GM19438 (cell line): ENCODE measurements around the gene NOX4.
"Not testable (repeated sequence)": the region's sequence is repeated elsewhere in the genome, so short reads cannot be mapped to it uniquely, and the experiment has no call there.

ENCODE experiments used
- ATAC-seq: cut with Tn5 transposase; IDR thresholded peaks from one replicate; pipeline ENCODE4 v1.9.1; 2021; ENCODE audit warnings: low read depth; ENCODE audit not compliant: unreplicated experiment

NOX4 gene

DNA sequence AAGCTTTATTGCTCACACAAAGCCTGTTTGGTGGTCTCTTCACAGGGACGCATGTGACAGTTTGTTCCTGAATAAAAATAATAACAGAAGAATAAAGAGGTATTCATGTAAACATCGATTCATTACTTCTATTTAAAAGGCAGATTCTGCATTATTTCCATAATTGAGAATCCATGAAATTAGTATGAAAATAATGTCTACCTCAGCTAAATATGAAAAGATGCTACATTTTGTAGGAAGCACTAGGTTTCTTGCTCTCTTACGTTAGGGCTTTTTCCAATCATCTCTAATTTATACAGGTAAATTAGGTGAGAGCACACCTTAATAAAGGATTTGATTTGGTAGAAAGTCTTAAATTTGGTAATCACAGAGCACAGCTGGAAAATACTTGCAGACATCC lies 103.7 kb downstream of the NOX4 start:
- not testable (repeated sequence) for ATAC-seq

DNA sequence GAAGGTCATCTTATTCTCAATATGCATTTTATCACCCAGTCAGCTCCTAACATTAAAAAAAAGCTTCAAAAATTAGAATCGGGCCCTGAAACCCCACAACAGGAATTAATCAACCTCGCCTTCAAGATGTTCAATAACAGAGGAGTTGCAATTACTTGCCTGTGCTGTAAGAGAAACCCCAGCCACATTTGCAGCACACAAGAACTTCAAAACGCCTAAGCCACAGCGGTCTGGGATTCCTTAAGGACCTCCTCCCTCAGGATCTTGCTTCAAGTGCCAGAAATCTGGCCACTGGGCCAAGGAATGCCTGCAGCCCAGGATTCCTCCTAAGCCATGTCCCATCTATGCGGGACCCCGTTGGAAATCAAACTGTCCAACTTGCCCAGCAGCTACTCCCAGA lies 108.2 kb downstream of the NOX4 start:
- ATAC-seq, result not testable (repeated sequence)

DNA sequence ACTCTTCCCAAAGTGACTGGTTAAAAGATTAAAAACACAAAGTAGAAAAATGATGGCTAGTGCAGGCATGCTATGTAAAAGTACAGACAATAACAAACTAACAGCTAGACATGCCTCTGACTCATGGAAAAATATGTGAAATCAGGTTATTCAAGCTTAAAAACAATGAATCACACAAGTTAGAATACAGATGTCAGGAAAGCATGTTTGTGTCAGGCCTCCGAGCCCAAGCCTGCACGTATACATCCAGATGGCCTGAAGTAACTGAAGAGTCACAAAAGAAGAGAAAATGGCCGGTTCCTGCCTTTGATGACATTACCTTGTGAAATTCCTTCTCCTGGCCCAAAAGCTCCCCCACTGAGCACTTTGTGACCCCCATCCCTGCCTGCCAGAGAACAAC lies 110.1 kb downstream of the NOX4 start:
- ATAC-seq, result no peak

DNA sequence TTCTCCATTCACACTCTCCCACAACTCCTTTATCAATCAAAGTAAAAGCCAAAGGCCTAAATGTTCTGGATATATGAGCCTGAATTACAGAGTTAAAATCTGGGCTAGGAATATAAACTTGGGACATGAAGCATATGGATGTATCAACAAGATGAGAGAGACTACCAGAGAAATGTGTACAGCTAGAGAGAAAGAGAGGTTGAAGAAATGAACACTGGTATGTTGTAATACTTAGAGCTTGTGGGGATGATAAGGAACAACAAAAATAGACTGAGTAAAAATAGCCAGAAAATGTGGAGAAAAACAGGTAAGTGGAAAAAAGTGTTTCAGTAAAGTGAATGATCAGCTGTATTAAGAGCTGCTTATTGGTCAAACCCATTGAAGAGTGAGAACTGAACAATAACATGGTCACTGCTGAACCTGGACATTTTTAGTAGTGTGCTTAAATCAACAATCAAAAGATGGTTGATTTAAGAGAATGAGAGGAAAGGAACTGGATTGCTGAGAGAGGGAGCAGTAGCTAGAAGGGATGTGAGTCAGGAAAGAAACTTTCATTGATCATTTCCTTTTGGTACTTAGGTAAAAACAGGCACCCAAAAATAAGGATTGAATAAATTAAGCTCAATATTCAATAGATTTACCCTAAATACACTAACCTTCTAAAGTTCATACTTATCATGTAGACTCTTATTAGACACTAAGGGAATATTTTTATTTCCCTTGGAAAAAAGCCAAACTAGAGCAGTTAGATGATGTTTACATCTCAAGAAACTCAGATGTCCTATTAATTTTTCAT lies 111.0 kb downstream of the NOX4 start:
- not testable (repeated sequence) for ATAC-seq

DNA sequence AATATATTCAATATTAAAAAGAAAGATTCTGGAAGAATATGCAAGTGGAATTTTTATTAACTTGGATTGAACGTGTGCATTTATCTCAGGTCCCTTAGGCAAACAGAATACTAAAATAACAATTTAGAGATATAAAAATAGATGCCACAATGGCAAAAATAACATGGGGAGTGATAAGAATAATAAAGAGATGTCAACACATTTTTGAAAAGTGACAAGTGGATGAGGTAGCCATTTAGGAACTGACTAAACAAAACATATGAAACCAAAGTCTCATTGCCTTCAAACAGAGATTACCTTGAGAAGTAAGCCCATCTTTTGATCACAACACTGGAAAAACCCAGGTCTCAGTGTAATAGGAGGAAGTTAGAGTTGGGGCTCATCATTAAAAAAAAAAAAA lies 112.2 kb downstream of the NOX4 start:
- not testable (repeated sequence) for ATAC-seq

DNA sequence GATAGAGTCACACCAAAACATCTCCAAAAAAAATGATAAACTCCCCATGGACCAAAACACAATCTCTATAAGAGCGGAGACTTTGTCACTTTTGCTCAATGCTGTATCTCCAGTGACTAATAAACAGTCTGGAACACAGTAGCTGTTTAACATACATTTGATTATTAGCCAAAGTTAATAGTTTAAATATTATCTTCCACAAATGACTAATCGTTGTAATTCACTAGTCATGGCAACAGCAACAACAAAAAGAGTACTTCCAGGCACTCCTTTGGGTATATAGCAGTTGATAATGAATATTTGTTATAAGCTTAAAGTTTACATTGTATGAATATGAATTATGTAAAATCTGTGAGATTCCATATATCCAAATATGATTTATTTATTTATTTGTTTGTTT lies 121.8 kb downstream of the NOX4 start:
- ATAC-seq, result not testable (repeated sequence)

DNA sequence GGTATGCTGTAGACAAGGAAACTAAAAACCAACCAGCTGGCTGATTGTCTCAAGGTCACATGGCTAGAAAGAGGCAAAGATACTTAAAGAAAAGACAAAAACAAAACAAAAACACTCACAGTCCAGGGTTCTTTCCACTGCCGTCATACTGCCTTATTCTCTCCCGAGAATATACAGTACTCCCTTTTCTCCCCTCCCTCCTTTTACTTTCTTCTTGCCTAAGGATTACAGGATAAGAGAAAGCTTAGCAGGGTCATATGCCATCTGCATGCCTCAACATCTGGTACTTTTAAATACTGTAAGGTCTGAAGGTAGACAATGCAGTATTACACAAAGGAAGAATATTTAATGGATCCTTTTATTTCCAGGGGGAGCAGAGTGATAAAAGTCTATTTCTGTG lies 126.3 kb downstream of the NOX4 start:
- not testable (repeated sequence) for ATAC-seq

DNA sequence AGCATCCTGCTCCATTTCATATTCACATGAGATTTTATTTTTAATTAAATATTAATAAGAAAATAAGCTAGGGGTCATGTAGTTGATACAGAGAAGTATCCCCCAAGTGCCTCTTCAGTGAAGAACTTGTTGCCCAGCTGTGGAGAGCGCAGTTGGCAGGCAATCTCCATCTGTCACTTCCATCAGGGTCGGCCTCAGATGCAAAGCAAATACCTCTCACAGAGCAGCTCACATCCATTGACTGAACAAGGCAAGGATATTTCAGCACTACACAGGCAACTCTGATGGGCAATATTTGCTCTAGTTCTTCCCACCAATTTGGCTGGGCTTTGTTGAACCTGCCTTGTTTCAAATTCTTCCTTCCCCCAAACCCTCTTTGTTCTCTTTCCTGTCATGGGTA lies 129.4 kb downstream of the NOX4 start:
- ATAC-seq, result no peak

DNA sequence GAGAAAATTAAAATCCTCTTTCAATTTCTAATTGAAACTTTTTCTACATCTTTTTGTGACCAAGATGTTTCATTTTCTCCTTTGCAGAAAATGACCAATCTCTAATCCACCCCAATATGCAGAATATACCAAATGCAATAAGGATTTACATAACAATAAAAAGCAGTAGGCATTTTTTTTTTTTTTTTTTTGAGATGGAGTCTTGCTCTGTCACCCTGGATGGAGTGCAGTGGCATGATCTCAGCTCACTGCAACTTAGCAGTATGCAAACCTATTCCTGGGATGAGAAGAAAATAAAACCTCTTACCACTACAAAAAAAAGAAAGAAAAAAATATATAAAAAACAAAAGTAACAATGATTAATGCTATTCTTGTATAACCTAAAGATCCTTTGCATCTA lies 132.0 kb downstream of the NOX4 start:
- ATAC-seq, result not testable (repeated sequence)

DNA sequence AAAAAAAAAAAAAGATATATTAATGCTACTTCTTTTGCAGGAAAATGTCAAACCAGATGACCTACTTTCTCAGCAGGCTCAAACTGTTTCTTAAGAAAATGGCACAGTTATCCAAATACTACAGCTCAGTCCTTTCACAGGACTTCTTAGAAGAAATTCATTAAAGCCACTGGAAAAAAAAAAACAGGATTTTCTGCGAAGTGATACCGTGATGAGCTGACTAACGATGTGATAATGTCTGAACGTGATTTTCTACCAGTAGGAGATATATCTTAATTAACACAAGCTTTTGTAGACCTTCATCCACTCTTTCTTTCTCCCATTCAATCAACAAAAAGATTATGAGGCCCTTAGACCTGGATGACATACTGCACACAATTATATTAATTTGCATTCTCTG lies 132.4 kb downstream of the NOX4 start:
- no peak for ATAC-seq

DNA sequence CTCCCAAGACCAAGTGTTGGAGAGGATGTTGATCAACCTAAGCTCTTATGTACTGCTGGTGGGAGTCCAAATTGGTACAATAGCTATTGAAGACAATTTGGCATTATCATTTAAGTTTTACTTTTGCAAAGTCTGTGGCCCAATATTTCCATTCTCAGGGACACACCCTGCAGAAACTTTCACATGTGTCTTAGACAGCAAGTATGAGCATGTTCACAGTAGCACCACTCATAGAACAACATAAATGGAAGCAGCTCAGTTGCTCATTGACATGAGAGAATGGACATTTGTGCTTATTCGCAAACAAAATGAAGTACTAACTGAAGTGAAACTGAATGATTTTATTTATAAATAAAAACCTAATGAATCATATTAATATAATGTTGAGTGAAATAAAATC lies 135.5 kb downstream of the NOX4 start:
- ATAC-seq, result no peak

DNA sequence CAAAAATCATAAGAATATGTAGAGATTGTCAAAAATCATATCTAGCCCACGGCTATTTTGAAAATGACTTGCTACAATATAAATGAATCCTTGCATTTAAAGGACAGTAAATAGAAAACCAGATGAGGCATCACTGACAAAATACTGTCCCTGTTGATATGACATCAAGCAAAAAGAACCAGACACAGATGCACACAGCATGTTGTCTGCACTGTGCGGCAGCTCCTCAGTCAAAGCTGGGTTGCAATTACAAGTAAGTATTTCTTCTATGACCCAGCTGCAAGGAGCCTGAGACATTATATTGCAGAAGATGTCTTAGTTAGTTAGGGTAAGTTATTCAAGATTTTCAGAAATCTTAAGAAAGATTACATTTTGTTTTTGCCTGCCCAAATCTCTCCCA lies 136.7 kb downstream of the NOX4 start:
- not testable (repeated sequence) for ATAC-seq

DNA sequence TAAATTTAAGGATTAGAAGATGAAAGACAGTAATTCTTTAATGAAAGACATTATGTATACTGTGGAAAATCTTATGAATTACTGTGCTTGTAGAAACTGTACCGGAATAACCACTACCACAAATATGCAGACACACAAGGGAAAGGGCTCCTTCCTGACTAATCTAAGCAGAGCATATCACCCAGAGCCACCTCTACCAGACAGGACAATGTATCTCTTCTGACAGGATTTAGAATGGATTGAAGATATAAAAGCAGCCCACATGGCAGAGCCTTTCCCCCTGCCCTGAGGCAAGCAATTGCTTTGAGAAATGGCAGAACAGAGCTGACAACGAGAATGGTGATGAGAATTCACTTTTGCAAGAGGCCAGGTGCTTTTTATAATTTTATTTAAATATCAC lies 144.1 kb downstream of the NOX4 start:
- ATAC-seq, result no peak

DNA sequence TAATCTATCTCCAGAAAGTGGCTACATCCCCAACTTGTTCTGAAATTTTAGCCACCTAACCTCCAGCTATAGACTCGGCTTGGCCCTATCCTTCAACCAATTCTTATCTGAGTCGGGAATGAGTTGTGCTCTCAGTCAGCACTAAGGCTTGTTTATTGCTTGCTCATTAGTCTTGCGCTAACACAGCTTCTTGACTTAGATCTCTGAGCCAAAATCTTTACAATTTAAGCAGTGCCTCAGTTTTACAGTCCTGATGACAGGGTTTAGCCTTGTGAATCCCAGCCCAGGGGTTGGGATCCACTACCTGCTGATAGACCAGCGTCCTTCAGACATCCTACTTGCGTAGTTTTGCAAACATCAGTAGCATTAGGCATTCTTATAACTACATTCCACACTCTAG lies 144.6 kb downstream of the NOX4 start:
- ATAC-seq, result no peak

DNA sequence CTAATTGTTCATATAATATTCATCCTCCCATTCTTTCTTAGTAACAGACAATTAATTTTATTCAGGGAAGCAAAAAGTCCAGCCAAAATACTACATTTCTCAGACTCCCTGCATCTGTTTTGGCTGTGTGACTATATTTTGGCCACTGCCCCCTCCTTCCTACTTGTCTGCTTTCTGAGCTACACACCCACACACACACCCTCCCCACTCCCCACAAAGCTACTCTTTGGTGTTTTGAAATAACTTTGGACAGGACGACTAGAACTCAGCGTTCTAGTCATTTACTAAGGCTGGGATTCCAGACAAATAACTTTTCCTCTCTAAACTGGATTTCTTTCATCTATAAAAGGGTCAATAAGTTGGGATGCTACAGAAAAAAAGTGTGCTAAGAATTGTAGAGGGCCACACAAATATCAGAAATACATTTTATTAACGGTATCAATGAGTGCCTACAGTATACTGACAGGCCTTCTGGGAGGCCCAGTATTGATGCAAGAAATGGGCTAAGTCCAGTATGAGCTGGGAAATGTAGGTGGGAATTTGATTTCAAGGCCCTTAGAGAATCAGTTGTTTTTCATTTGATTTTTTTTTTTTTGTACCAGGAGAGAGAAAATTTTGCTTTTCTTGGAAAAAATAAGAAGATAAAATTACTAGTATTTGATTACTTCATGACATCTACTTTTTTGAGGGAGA lies 148.1 kb downstream of the NOX4 start:
- not testable (repeated sequence) for ATAC-seq

DNA sequence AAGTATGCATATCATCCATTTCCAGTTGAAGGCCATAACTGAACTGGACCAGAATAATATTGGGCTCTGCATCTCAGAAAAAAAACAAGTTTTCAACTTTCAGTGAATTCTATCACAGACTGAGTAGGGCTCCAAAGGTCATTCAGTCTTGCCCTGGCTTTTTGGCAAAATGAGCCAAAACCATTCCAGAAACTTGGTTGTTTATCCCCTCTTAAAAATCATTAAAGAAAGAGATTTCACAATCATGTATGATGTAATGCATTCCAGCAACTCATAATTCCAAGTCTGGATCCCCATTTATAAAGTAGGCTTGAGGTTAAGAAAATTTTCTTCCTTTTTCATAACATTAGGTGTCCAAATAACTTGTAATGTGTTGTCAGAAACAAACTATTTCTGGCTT lies 150.7 kb downstream of the NOX4 start:
- ATAC-seq, result not testable (repeated sequence)

DNA sequence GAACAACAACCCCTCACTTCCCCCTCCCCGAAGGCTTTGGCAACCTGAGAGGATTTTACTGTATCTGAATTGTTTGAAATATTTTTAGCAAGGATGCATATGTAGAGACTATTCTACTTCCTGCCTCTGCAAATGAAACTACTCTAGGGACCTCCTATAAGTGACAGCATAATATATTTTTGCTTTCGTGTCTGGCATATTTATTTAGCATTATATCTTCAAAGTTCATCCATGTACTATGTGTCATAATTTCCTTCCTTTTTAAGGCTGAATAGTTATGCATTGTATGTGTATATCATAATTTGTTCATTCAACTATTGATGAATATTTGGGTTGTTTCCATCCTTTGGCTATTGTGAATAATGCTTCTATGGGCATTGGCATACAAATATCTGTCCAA lies 153.1 kb downstream of the NOX4 start:
- ATAC-seq, result not testable (repeated sequence)

DNA sequence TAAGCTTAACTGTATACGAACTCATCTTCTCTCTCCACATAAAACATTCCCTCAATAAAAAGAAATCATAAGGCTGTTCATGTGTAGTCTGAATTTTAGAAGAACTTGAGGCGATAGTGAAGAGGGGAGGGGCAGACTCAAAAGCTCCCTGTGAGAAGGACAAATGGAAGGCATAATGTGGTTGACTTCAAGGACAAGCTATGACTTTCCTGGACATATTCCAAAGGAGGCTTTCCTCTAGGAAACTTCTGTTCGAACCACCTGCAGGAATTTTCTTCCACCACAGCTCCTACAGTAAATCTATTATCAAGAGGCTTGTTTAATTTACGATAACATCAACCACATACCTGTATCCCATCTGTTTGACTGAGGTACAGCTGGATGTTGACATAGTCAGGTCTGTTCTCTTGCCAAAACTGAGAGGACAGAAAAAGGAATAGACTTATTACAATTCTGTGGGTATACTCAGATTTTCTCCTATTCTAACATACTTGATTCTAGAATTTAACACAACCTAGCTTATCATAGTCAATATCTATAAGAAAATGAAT lies 154.0 kb downstream of the NOX4 start:
- not testable (repeated sequence) for ATAC-seq

DNA sequence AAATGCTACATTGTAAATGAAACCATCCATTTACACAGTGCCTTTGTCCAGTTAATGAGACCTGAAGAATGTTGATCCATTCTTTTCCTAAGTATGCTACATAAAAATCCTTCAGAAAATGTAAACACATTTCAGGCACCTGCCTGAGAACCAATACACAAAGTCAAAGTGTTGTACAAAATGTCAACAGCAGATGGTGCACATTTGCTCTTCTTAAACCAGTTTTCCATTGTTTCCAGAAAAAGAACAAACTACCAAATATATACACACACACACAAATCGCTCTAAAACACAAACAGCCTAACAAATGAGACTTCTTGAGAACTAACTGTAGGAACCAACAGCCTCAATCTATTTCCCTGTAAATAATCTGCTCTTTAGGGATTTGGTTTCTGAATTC lies 157.5 kb downstream of the NOX4 start:
- not testable (repeated sequence) for ATAC-seq

DNA sequence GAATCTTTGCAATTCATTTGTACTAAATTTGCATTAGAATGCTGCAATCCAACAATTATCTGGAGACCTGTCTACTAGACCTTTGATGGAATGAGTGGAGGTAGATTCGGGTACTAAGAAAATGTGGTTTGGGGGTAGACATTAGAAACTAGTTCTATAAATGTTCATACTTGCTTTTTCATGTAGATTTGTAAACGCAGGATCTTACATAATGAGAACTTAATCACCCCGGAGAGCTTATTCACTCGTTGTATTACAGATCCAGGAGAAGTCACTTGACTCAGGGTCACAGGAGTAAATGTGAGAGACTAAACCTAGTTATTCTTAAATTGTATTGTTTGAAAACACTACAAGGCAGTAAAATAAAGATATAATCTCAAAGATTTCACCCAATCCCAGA lies 159.2 kb downstream of the NOX4 start:
- ATAC-seq, result not testable (repeated sequence)

DNA sequence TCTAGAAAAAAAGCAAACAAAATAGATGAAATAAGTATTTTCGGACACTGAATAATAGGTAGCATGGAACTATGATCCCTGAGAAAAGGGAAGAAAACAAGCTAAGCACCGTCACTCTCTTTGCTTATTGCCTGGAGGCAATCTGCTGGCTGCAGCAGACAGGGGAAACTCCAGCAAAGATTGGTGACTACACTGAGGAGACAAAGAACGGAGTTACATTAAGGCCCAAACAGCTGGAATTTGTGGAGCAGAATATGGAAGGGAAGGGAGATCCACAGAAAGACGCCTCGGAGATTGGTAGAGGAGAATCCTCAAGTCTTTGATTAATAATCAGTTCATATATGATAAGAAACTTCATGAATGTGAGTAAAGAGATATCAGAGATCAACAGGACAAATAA lies 163.3 kb downstream of the NOX4 start:
- ATAC-seq, result no peak

DNA sequence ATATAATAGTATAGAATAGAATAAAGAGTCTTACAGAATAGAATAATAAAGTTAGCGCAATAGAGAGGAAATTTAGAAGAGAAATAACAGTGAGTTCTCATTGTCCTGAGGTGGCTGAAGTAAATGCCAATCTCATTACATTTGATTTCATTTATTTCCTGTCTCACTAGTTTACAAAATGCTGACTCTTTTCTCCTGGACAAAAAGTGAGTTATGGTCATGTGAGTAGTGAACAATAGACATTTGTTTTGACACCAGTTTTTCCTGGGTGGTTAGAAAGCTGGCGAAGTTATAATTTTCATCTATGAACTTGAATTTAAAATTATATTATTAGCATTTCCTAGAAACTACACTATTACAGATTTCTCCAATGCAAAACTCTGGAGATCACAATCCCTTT lies 169.8 kb downstream of the NOX4 start:
- ATAC-seq, result no peak
